ENCODE data around the gene COCH.

GRCh38 chr14:30907659-30908057 lies 33.3 kb downstream of the COCH start:
- TF ChIP-seq, protein P1, sequence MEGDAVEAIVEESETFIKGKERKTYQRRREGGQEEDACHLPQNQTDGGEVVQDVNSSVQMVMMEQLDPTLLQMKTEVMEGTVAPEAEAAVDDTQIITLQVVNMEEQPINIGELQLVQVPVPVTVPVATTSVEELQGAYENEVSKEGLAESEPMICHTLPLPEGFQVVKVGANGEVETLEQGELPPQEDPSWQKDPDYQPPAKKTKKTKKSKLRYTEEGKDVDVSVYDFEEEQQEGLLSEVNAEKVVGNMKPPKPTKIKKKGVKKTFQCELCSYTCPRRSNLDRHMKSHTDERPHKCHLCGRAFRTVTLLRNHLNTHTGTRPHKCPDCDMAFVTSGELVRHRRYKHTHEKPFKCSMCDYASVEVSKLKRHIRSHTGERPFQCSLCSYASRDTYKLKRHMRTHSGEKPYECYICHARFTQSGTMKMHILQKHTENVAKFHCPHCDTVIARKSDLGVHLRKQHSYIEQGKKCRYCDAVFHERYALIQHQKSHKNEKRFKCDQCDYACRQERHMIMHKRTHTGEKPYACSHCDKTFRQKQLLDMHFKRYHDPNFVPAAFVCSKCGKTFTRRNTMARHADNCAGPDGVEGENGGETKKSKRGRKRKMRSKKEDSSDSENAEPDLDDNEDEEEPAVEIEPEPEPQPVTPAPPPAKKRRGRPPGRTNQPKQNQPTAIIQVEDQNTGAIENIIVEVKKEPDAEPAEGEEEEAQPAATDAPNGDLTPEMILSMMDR (IDR thresholded peaks at IDR 0.05): no peak
- no peak for TF ChIP-seq POLR2A (IDR thresholded peaks at IDR 0.05; ENCODE audit: low read depth)
